Activated B cell treated with CpG ODN at 0.5 μM for 24 hours (primary cell): ENCODE data around the gene MEAF6. TPM values are rescaled to one million over a fixed set of nuclear protein-coding genes. Genes with fewer than 3 reads are reported as not detected.
A peak's percentile ranks its signal among the peaks of the same experiment; 100 is the strongest.

ENCODE experiments used
- ATAC-seq: fragments of 200-7000 bp; cut with Tn5 transposase; one replicate; pipeline ENCODE4 v1.10.0; 2021; ENCODE audit warnings: low read depth, mild to moderate bottlenecking, moderate library complexity
- CTCF ChIA-PET: fragments of 350-600 bp; sonication (Branson Sonifier 250); formaldehyde crosslinking; loops from one replicate; lab custom pipeline; 2021; ENCODE audit warnings: antibody characterized with exemption; lab: Charles Lee
- POLR2A ChIA-PET: fragments of 350-600 bp; sonication (Branson Sonifier 250); formaldehyde crosslinking; loops from one replicate; lab custom pipeline; 2021; ENCODE audit warnings: antibody characterized with exemption; lab: Charles Lee
- DNase-seq: peaks from one replicate; pipeline ENCODE4 v3.0.0; 2022
- H3K27ac Mint-ChIP-seq: one replicate; pipeline ENCODE4 v1.8.0; 2020; ENCODE audit warnings: mixed read lengths
- H3K27me3 Mint-ChIP-seq: one replicate; pipeline ENCODE4 v1.8.0; 2021; ENCODE audit warnings: mixed read lengths
- H3K36me3 Mint-ChIP-seq: one replicate; pipeline ENCODE4 v1.8.0; 2021; ENCODE audit warnings: low read depth, mixed read lengths
- H3K4me1 Mint-ChIP-seq: one replicate; pipeline ENCODE4 v1.8.0; 2021; ENCODE audit warnings: mixed read lengths
- H3K4me3 Mint-ChIP-seq: one replicate; pipeline ENCODE4 v1.8.0; 2020; ENCODE audit warnings: mild to moderate bottlenecking, mixed read lengths
- H3K9me3 Mint-ChIP-seq: one replicate; pipeline ENCODE4 v1.8.0; 2020; ENCODE audit warnings: mixed read lengths
- CTCF ChIP-seq: fragments of 200-600 bp; IDR thresholded peaks from one replicate; pipeline ENCODE4 v1.8.0; 2022; ENCODE audit warnings: antibody characterized with exemption, mild to moderate bottlenecking
- intact Hi-C: fragments of 100-400 bp; cut with micrococcal nuclease; formaldehyde crosslinking; loops from one replicate; pipeline ENCODE4 v1.15.1; 2024
- total RNA-seq: library from RNA; stranded (reverse); gene quantifications from 2 replicates; pipeline ENCODE4 v1.2.3, GENCODE V29; 2022

MEAF6 gene
- total RNA-seq, 1 donor from 2014 or later, result 59.9 TPM

- no peak for TF ChIP-seq CTCF
- no peaks in the 10 kb centered on the region for H3K27me3 Mint-ChIP-seq
- H3K27ac Mint-ChIP-seq, result peak overlapping the region; percentile 92
- peaks cover 77% of the 10 kb centered on the region for H3K36me3 Mint-ChIP-seq
- ChIA-PET CTCF (interaction anchor here (5.2 to 10.1 kb wide), 2 partner anchors 10 to 22 kb away, joined by 32 to 124 read pairs; no protein-coding TSS in a partner anchor), POLR2A (interaction anchor here (0.9 to 7.9 kb wide), 14 partner anchors 8 to 1091 kb away, joined by 3 to 132 read pairs (median 7); partner anchors contain the start of genes C1orf122, CDCA8, GNL2 and MRPS15)
- ATAC-seq, result no peak
- DNase-seq, result no peak
- intact Hi-C loops, result loop anchor here (1.0 to 10.0 kb wide), 6 partner anchors 119 to 1627 kb away; partner anchors contain the start of genes C1orf122, GNL2, RRAGC and THRAP3
- peak overlapping the region; percentile 99 for H3K4me3 Mint-ChIP-seq
- H3K9me3 Mint-ChIP-seq, result no peaks in the 10 kb centered on the region
- peaks cover 67% of the 10 kb centered on the region for H3K4me1 Mint-ChIP-seq
These were observed 36.6 kb downstream of the MEAF6 start for GRCh38 chr1:37477946-37478345.

- ATAC-seq, result peak; percentile 62
- H3K9me3 Mint-ChIP-seq, result no peaks in the 10 kb centered on the region
- H3K36me3 Mint-ChIP-seq, result peaks cover 72% of the 10 kb centered on the region
- ChIA-PET POLR2A (interaction anchor here (0.8 to 7.9 kb wide), 17 partner anchors 9 to 1091 kb away, joined by 3 to 132 read pairs (median 4); partner anchors contain the start of genes CDCA8, GNL2, MEAF6 and MRPS15), CTCF (interaction anchor here (0.8 to 10.1 kb wide), 3 partner anchors 11 to 37 kb away, joined by 4 to 124 read pairs (median 32); partner anchors contain the start of gene MEAF6)
- no peaks in the 10 kb centered on the region for H3K27me3 Mint-ChIP-seq
- TF ChIP-seq CTCF, result no peak
- intact Hi-C loops, result loop anchor here (1.0 to 10.0 kb wide), 6 partner anchors 120 to 1627 kb away; partner anchors contain the start of genes C1orf122, GNL2, RRAGC and THRAP3
- peak overlapping the region; percentile 99 for H3K4me3 Mint-ChIP-seq
- peak; percentile 81 for DNase-seq
- H3K27ac Mint-ChIP-seq, result peak overlapping the region; percentile 92
- H3K4me1 Mint-ChIP-seq, result peaks cover 66% of the 10 kb centered on the region
These were observed 37.2 kb downstream of the MEAF6 start for GRCh38 chr1:37477198-37477931.

- Mint-ChIP-seq H3K4me3 (peak overlapping the region; percentile 99), H3K4me1 (peaks cover 61% of the 10 kb centered on the region), H3K27me3 (peaks cover 4% of the 10 kb centered on the region), H3K27ac (peak overlapping the region; percentile 92), H3K9me3 (no peaks in the 10 kb centered on the region), H3K36me3 (peaks cover 65% of the 10 kb centered on the region)
- no peak for ATAC-seq
- DNase-seq, result no peak
- intact Hi-C loops, result loop anchor here (1.0 to 10.0 kb wide), 6 partner anchors 121 to 1628 kb away; partner anchors contain the start of genes C1orf122, GNL2, RRAGC and THRAP3
- CTCF ChIA-PET, result interaction anchor here (0.8 to 10.1 kb wide), 3 partner anchors 11 to 38 kb away, joined by 4 to 124 read pairs (median 32); partner anchors contain the start of gene MEAF6
- POLR2A ChIA-PET, result interaction anchor here (0.6 to 7.9 kb wide), 20 partner anchors 8 to 1090 kb away, joined by 3 to 132 read pairs (median 4); partner anchors contain the start of genes CDCA8, GNL2, MEAF6 and MRPS15
- no peak for TF ChIP-seq CTCF
These were observed 37.9 kb downstream of the MEAF6 start for GRCh38 chr1:37476460-37477197.

- no peaks in the 10 kb centered on the region for H3K9me3 Mint-ChIP-seq
- peaks cover 55% of the 10 kb centered on the region for H3K4me1 Mint-ChIP-seq
- TF ChIP-seq CTCF, result no peak
- no peak for DNase-seq
- H3K27me3 Mint-ChIP-seq, result peaks cover 4% of the 10 kb centered on the region
- ATAC-seq, result no peak
- H3K4me3 Mint-ChIP-seq, result peak overlapping the region; percentile 99
- POLR2A ChIA-PET, result interaction anchor here (0.6 to 7.9 kb wide), 11 partner anchors 10 to 1089 kb away, joined by 3 to 132 read pairs (median 7); partner anchors contain the start of genes CDCA8, MEAF6 and SNIP1
- CTCF ChIA-PET, result interaction anchor here (5.2 to 10.1 kb wide), 2 partner anchors 12 to 20 kb away, joined by 32 to 124 read pairs; no protein-coding TSS in a partner anchor
- H3K27ac Mint-ChIP-seq, result peak overlapping the region; percentile 92
- peaks cover 59% of the 10 kb centered on the region for H3K36me3 Mint-ChIP-seq
- intact Hi-C loops, result loop anchor here (5.0 to 10.0 kb wide), 4 partner anchors 121 to 1629 kb away; partner anchors contain the start of genes C1orf122, GNL2, THRAP3 and YRDC
These were observed 38.5 kb downstream of the MEAF6 start for GRCh38 chr1:37476087-37476452.
